ENCODE results near the gene AUTS2.

Gene AUTS2

DNA sequence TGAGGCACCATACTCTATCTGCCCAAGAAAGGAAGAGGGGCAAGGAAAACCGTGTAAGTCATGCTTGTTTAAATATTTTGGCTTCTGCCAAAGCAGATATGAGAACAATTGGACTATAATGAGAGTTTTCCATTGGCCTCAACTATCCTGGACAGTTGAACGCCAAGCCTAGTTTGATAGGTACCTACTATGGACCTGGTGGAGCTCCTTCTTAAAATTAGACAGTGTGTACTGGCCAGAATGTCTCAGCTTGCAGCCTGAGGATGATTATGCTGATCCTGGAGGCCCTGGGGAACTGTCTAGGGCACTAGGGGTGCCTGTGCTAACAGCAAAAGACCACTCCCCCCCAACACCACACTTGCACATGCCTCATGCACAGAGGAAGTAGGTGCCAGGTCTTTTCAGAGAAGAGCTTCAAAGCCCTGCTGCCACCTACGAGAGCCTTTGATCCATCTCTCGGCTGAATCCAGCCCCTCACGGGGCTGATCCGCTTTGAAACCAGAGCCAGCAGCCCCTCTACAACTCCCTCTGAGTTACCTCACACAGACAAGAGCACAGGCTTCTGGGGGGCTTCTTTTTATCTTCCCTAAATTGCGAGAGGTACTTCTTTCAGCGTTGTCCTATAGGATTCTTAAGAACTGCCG is 1059.8 kb downstream of the AUTS2 start:
- no peak for DNase-seq (ENCODE audit: low read depth)

DNA sequence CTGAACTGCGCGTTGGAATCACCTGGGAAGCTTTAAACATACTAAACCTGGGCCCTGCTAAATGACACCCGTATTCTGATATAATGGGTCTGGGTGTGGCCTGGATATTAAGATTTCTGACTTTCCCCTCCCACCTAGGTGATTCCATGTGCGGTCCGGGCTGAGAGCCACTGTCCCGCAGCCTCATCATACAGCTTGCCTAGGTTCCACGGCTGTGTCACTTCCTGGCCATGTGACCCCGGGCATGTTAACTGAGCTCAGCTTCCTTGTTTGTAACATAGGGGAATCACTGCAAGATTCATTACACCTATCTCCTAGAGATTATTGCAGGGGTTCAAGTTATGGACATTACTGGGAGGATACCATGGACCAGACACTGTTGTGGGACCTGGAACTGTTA is 1061.0 kb downstream of the AUTS2 start:
- no peak for DNase-seq (ENCODE audit: low read depth)

GRCh38 chr7:70660154-70660818 is 1062.0 kb downstream of the AUTS2 start:
- no peak for DNase-seq (ENCODE audit: low read depth)

DNA sequence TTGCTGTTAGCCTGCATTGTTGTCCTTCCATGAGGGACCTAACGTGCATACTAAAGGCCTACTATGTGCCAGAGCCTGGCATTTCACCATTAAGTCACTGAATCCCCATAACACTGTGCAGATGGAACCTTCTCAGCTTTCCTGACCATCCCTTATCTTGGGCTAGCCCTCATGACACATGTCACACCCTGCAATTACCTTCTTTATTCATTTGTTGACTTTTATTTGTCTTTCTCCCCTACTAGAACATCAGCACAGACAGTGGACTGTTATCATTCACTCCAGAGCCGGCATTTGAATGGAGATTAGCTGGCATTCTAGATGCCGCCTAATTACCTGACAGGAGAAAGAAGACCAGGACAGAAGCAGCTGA is 1062.5 kb downstream of the AUTS2 start:
- no peak for DNase-seq (ENCODE audit: low read depth)

- no peak for DNase-seq (ENCODE audit: low read depth)
Observed at GRCh38 chr7:70663680-70664079, 1065.4 kb downstream of the AUTS2 start.

- DNase-seq (ENCODE audit: low read depth), result no peak
Observed at GRCh38 chr7:70665997-70666396, 1067.7 kb downstream of the AUTS2 start.

- no peak for DNase-seq (ENCODE audit: low read depth)
Observed at GRCh38 chr7:70667406-70667805, 1069.1 kb downstream of the AUTS2 start.

DNA sequence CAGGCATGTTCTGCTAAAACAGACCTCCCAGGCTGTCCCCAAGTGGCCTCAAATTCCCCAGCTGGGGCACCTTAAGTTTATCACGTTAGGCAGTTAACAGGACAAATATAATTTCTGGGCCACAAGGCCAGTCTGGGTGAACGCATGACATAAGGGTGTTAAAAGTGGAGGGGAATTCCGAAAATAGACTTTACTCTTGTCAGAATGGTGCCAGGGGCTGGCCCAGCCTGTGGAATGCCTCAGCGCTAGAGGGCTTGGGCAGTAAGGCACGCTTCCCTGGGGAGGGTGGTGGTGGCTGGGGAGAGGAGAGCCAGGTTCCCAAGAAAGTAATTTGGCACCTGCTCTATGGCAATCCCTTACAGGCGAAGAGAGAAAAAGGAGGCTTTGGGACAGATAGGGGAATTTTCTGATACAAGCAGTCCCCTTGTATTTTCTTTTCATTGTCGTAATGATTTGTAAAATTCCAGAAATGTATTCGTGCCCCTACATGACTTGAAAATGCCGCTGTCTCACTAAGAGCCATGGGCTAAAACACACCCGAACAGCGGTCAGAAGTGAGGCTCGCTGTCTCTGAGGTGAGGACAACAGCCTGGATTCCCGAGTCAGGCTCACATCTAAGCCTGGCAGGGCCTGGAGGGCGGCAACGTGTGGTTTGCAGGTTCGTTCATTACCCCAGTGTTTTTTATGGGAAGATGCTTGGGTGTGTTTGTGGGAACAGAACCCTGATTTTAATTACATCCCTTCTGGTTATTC is 1070.5 kb downstream of the AUTS2 start:
- no peak for DNase-seq (ENCODE audit: low read depth)

GRCh38 chr7:70669854-70670253 is 1071.6 kb downstream of the AUTS2 start:
- DNase-seq (ENCODE audit: low read depth), result no peak

- DNase-seq (ENCODE audit: low read depth), result no peak
Observed at GRCh38 chr7:70670288-70670687, 1072.0 kb downstream of the AUTS2 start.

GRCh38 chr7:70673778-70674570 is 1075.7 kb downstream of the AUTS2 start:
- no peak for DNase-seq (ENCODE audit: low read depth)

DNA sequence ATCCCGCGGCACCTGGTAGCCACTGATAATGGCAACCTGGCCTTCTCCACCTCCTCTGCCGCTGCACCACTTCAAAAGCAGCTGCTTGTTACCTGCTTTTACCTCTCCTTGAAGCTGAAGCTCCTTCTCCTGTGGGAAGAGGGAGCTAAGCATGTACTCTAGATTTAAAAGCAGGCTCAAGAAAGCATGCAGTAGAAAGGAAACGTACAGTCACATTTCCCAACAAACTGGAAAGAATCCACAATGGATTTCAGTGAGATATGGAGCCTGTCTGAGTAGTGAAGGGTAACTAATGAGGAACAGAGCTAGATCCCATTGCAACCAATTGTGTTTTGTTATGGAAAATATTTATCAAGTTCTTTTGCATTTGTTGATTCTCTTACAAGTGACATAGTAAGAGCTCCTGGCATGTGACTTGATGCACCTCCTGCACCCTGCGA is 1076.3 kb downstream of the AUTS2 start:
- no peak for DNase-seq (ENCODE audit: low read depth)

DNA sequence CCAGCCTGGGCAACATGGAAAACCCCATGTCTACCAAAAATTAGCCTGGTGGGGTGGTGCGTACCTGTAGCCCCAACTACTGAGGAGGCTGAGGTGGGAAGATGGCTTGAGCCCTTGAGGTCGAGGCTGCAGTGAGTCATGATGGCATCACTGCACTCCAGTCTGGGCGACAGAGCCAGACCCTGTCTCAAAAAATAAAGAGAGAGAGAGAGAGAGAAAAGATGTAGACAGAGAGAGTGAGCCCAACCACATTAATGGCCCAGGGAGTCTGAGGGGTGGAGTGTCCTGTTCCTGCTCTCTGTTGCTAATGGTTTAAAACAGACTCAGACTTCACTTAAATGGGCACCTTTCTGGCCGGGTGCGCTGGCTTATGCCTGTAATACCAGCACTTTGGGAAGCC is 1078.0 kb downstream of the AUTS2 start:
- DNase-seq (ENCODE audit: low read depth), result no peak

DNA sequence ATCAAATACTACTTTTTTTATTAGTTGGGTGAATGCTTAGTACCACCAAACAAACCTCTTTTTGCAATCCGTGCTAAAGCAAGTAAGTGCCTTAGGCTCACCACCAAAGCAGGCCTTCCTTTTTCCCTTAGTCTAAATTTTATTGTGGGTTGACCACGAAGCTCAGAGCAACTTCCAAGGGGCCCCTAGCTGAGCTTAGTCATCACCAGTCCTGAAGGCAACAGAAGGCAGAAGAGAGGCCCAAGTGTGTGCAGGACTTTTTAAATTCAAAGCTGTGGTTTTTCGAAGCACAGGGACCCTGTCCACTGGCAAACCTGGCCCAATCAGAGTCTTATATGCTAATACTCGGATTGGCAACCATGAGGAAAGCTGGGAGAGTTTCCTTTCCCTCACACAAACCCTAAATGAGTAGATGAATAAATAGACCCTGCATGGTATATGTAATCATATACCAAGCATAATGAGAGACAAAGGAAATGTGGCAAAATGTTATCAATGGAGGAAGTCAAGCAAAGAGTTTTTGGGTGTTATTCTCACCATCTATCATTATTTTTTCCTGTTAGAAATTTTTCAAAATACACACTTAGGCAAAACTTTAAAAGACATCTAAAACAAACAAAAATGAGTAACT is 1080.5 kb downstream of the AUTS2 start:
- DNase-seq (ENCODE audit: low read depth), result no peak

DNA sequence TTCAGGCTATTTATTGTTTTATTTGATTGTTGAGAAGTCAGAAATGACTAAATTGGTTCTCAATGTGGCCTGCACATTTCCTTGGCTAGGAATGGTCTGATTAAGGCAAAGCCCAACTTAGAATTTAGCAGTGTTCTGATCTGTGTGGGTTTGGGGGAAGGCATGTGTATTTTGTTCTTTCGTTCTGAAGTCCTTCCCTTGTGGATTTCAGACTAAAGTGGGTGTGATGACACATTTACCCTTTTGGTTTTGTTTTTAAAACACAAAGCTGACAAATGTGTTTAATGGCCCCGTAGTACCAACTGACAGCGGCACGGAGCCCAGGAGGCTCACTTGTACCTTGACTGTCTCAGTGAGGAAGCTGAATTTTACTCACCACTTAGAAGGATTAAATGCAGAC is 1081.4 kb downstream of the AUTS2 start:
- DNase-seq (ENCODE audit: low read depth), result no peak

DNA sequence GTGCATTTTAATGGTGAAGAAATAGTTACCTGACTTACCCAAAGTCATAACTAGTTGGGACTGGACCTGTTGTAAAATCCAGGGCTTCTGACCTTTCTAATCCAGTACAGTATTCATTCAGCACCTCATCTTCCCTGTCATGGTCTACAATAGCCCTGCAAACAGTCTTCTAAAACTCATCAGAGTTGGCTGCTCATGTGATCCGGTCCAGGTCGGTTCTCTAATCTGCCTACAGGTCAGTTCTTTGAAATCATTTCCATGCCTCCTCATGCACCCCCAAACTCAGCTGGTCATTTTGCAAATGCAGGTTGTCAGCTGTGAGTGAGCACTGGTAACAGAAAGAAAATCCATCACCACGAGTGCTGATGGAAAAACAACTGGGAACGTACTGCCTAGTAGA is 1082.0 kb downstream of the AUTS2 start:
- no peak for DNase-seq (ENCODE audit: low read depth)

GRCh38 chr7:70680743-70681468 is 1082.6 kb downstream of the AUTS2 start:
- DNase-seq (ENCODE audit: low read depth), result no peak

DNA sequence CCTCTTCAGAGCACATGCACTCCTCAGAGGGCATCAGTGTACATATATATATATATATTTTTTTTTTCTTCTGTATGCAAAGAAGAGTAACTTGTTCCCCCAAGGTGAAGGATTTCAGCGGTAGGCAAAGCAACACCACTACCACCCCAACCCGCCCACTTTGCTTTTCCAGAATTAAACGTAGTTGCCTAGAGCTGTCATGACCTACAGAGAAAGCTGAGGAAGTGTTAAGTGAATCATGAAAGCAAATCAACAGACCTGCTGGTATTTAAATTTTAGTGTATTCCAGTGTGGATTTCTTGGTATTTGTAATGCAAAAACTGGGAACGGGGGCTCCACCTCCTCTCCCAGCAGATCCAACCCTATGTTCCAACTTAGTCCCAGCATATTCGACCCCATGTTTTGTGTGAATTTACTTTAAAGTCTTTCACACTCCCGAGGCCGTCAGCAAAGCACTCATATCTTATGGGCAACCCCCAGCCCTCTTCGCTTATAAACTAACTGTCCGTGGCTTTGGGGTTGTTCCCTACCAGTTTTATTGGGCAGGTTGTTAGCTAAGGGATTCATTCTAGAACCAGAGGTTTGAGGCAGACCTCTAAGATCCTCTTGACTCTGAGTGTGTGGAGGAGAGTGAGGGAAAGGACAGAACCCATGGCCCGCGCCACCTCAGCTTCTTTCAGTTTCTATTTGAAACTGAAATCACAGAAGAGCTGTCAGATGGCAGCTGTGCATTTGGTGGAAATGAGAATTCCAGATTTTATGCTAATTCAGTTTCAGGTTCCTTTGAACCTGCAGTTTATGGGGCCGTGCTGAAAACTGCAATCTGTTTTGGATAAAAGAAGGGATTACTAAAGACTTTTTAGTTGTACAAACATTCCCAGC is 1083.4 kb downstream of the AUTS2 start:
- no peak for DNase-seq (ENCODE audit: low read depth)

GRCh38 chr7:70684173-70684572 is 1085.9 kb downstream of the AUTS2 start:
- DNase-seq (ENCODE audit: low read depth), result no peak

DNA sequence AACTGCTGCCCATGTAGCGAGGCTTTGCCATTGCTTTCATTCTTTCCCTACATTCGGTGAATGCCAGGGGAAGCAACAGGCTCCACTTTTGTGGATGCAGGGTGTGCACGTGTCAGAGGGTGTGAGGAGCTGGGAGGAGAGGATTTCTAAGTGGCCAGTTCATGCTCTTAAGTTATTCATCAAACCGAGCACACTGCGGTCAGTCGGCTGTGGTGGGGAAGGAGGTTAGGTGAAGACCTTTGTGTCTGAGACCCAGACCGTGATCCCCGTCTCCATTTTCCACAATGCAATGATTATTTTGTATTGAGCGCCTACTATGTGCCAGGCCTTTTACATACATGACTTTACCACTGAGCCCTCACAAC is 1095.0 kb downstream of the AUTS2 start:
- DNase-seq (ENCODE audit: low read depth), result no peak
